Cardiac septum (tissue), 1 donor: ENCODE results near the gene CA14. TPM values are rescaled to one million over a fixed set of nuclear protein-coding genes. Genes with fewer than 3 reads are reported as not detected.
A peak's percentile ranks its signal among the peaks of the same experiment; 100 is the strongest.
"Not testable (repeated sequence)": the region's sequence is repeated elsewhere in the genome, so short reads cannot be mapped to it uniquely, and the experiment has no call there.

Experiments
- DNase-seq: peaks from one replicate; pipeline ENCODE4 v3.0.0-alpha.2; 2020; ENCODE audit warnings: low spot score
- intact Hi-C: fragments of 100-400 bp; cut with DNase I; formaldehyde crosslinking; loops from one replicate; pipeline ENCODE4 v1.14.0; 2022
- total RNA-seq: library from RNA; stranded (reverse); fragmentation: NEBNext Ultra II Directional; extraction: Animal tissue kit (Norgen Biotek cat#: 25700); gene quantifications from one replicate; pipeline ENCODE4 v1.2.1, GENCODE V29; 2021
- donor health status: DM: no; HTN: no; CAD: no.

CA14 gene
- total RNA-seq, 1 donor from 2014 or later = 0.51 TPM

DNA sequence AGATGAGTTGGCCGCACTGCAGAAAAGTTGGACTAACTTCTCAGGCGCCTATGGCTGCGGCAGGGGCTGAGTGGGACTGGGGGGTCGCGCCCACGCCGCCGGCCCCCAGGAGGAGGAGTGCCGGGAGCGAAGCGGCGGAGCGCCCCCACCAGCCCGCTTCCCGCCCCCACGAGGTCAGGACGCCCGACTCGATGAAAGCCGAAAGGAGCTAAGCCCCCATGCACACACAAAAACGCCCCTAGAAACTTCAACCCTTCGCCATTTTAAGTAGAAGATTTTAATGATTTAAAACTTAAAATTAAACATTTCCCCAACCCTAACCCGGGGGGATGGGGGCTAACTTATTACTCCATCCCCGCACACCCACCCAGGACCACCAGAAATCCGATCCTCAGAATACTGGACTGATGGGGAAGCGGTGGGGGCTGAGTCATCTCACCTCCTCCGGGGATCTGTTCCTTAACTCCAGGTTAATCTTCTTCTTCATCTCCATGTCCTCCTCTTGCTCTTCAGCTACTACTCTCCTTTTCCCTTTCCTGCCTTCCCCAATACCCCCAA, 22.2 kb upstream of the CA14 start:
- DNase-seq = peak; percentile 80

DNA sequence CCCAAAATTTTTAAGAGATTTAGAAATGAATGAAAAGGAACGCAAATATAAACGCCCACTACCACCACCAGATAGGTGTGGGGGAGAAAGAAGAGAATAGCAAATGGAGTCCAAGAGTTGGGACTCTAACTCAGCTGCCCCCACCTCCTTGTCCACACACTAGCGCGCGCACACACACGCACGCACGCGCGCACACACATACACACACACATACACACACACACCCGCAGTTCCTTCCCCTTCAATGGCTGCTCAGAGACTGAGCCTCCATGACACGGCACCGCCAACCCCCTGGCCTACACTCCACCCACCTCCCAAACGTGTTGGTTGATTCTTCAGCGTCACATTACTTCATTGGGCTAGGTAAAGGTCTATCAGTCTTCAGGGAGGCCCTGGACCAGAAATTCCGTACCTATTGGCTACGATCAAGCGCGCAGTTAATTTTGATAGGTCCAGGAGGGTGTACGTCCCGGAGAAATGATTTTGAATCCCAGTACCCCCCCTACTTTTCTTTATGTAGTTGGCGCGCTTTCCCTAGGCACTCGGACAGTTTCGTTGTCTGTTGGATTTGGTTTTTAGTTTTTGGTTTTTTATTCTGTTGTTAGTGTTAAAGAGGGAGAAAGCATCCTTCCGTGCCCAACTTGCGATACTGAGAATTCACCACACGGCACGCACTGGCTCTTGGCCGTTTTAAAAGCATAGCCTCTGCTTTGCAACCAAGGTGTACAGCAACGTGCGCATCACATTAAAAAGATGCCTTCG, 21.5 kb upstream of the CA14 start, which contains the start of gene ANP32E:
Gene ANP32E (minus strand): TSS at position 261 of the 762 bp plus-strand sequence. CDS start 326 bp downstream, outside the sequence.
- intact Hi-C loops = loop anchor here (1.0 kb wide), 1 partner anchor 33 kb away; the partner anchor contains the start of gene APH1A
- peak; percentile 97 for DNase-seq

More for the DNA sequence above, 22.2 kb upstream of the CA14 start:
- intact Hi-C loops = no loop called here

DNA sequence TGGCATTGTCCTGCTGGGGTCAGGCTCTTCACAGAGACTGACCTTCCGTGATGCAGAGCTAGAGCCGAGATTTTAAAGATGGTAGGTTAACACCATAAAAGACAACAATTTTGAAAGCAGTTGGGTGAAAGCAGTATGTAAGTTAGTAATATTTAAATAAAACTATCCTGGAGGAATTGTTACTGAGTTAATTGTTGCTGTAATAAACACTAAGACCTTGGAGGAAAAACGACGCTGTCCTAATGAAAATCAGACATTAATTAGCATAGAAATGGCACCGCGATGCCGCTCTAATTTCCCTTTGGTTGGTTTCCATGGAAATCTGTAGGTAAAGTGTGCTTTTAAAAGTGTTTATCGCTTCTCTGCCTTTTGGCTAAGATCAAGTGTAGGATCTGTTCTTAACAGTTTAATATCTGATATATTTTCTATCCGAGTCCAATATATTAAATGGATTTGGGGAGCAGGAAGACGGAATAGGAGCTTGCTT, 20.9 kb upstream of the CA14 start:
- intact Hi-C loops = loop anchor here (1.0 kb wide), 1 partner anchor 33 kb away; the partner anchor contains the start of gene APH1A
- no peak for DNase-seq

DNA sequence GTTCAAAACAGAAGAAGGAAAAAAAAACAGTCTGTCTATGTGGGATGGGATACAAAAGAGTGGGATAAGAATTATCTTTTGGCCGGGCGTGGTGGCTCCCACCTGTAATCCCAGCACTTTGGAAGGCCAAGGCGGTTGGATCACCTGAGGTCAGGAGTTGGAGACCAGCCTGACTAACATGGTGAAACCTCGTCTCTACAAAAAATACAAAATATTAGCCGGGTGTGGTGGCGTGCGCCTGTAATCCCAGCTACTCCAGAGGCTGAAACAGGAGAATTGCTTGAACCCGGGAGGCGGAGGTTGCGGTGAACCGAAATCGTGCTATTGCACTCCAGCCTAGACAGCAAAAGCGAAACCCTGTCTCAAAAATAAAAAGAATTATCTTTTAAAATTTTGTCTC, 20.4 kb upstream of the CA14 start:
- DNase-seq, intact Hi-C loops: not testable (repeated sequence)

DNA sequence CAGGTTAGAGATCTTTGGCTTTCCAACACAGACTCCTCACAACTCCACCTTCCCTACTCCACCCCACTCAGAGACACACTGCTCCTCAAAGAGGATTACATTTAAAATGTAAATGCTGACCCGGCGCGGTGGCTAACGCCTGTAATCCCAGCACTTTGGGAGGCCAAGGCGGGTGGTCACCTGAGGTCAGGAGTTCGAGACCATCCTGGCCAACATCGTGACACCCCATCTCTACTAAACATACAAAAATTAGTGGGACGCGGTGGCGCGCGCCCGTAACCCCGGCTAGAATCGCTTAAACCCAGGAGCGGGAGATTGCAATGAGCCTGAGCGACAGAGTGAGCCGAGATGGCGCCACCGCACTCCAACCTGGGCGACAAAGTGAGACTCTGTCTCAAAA, 19.8 kb upstream of the CA14 start:
- intact Hi-C loops = no loop called here

DNA sequence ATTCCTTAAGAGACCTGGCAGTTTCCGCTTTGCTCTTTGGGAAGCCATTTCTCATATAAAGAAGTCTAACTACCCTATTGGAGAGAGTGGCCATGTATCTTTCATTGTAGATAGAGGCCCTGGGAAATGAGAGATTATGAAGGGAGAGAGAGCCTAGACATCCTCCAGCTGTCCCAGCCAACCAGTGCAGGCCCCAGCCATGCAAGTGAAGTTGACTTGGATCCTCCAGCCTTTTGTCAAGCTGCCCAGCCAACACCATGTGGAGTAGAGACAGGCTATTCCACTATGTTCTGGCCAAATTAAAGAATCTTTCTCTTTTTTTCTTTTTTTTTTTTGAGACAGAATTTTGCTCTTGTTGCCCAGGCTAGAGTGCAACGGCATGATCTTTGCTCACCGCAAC, 14.6 kb upstream of the CA14 start:
- DNase-seq = no peak
- intact Hi-C loops = no loop called here

More for the DNA sequence above, 19.8 kb upstream of the CA14 start:
- no peak for DNase-seq

DNA sequence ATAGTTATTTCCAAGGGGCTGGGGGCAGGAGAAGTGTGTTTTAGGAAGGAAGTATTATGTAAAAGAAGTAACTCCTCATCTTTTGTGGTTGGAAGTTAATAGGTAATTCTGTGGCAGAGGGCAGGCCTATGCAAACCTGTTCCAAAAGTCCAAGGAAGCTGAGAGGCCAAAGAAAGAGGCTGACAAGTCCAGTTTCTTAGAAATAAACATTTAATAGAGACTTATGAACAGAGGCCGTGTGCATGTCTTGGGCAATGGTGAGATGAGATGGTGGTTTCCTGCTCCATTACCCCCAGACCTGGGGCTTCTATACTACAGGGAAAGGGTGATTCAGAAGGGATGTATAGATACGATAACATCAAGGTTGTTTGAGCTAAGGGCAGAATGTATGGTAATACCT, 7.6 kb upstream of the CA14 start:
- intact Hi-C loops = no loop called here
- no peak for DNase-seq

DNA sequence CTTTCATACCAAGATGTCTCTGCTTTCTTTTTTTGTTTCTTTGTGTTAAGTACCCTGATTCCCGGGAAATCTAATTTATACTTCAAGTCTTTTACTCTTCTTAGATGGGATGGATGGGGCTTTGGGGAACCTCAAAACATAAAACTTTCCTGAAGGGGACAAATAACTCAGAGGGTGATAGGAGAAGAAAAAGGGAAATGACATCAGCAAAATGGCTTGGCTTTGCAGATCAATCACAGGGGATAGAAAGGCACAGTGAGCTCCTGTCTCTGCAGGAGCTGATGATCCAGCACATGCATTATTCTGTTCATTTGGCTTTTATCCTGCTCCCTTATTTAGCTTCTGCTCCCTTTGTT, 1.4 kb upstream of the CA14 start:
- DNase-seq = no peak
- intact Hi-C loops = no loop called here

DNA sequence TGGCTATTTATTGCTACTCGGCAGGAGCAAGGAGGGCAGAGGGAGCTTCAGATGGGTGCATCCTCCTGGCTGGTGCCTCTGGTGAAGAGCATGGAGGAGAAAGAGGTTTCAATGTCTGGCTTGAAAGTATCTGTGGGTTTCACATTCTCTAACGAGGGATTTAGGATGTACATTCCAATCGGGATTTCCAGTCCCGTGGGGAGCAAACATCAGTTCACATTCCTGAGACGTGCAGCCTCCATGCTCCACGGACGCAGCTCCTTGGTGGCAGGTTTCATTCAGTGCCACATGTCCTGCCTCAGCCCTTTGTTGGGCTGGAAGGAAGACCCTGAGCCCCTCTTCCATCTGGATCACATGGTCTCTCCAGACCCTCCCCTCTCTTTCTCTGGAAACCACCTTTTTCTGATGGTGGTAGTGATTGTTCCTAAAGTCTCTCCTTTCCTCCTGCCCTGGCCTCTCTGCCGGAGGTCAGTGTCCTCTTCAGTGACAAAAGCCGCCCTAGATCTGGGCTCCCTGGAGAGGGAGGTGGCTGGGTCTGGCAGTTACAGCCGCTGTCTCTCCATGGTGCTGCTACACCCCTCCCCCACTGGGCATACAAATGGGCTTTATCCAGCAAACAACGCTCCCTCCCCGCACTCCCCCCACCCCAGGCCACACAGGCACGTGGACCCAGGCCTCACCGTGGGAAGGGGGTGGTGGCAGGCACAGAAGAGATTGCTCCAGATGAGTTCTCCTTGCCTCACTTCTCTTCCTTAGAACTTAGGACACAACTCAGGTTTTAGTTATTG, 826 bp upstream of the CA14 start:
- no peak for DNase-seq
- intact Hi-C loops = no loop called here

DNA sequence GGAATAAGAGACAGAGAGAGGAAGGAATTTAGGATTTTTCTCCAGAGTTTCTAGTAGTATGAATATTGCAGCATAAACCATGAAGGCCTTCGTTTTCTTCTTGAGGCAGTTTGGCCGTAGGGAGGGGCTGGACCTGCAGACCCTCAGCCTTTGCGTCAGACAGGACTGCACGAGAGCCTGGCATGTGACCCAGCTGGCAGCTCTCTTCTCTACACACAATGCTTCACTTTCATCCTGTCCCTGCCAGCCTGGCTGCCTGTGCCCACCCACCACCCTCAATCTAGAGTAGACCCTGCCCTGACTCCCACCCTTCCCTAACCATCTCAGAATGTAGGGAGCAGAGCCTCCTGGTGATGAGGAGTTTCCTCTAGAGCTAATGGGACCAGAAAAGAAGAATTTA, 1.6 kb downstream of the CA14 start:
- DNase-seq = no peak
- intact Hi-C loops = no loop called here

DNA sequence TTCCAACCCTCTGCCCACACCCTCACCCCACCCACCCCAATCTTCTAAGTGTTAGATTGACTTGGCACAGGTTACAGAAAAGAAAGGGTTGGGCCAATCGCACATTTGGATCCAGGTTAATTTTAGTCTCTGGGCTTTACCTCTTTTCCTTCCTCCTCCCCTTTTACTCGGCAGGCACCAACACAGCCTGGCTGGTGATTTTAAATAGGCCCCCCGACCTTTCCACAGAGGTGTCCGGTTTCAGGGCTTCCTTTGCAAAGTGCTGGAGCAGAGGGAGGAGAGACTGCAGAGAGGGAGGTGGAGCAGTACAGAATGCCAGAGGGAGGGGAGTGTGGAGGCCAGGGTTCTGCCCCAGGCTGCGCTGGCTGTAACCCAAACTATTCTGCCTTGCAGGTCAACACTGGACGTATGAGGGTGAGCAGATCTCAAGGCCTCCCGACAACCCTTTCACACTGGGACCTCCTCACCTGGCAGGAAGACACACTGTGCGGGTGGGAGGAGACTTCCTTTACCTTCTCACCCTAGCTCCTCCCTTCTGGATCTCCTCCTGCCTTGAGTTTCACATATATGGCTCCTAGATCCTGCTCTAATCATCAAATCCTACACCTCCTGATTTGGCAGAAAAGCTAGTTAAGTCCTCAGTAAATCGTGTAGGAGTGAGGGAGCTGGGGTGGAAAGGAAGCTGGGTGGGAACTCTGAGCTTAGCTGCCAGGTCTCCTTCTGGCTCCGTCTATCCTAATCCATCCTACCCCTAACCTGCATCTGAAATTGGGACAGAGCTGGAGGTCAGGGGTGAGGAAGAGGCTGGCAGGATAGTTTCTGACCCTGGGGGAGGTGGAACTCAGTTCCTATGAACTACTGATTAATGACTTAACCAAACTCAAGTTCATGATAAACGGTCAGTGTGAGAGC, 2.4 kb downstream of the CA14 start:
- intact Hi-C loops = no loop called here
- DNase-seq = no peak

DNA sequence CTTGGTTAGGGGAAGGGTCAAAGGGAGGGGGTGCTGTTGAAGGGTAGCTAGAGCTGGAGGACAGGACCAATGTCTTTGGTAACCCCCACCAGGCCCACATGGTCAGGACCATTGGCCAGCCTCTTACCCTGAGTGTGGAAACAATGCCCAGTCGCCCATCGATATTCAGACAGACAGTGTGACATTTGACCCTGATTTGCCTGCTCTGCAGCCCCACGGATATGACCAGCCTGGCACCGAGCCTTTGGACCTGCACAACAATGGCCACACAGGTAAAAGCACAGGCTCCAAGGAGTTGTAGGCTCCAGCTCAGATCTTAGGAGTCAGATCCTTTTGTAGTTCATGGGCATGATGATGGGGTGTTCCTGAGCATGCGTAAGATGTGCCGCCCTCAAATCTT, 3.8 kb downstream of the CA14 start:
- intact Hi-C loops = no loop called here

DNA sequence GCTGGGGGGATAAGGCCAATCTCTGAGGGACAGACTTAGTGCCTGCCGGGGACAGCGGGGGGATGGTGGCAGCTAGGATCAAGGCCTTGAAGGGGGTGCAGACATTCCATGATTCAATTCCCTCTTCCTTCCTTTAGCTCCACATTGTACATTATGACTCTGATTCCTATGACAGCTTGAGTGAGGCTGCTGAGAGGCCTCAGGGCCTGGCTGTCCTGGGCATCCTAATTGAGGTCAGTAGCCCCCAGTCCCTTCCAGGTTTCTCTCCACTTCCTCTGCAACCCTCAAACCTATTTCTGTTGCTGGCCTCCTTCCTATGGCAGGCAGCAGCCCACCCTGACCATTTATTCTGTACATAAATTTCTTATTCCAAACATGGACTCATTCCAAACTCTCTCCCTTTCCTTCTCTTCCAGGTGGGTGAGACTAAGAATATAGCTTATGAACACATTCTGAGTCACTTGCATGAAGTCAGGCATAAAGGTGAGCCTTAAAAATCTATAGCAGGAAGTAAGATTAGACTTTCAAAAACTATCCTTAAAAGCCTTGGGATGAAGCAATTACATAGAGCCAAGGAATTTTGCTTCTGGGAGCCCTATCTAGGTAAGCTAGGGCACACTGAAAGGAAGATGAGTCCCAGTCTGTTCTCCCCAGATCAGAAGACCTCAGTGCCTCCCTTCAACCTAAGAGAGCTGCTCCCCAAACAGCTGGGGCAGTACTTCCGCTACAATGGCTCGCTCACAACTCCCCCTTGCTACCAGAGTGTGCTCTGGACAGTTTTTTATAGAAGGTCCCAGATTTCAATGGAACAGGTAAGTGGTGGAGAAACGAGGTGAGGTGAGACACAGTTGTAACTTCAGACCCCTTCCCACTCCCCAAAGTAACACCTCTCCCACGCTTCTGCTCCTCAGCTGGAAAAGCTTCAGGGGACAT, 5.1 kb downstream of the CA14 start:
- intact Hi-C loops = no loop called here
- DNase-seq = no peak

More for the DNA sequence above, 3.8 kb downstream of the CA14 start:
- no peak for DNase-seq

DNA sequence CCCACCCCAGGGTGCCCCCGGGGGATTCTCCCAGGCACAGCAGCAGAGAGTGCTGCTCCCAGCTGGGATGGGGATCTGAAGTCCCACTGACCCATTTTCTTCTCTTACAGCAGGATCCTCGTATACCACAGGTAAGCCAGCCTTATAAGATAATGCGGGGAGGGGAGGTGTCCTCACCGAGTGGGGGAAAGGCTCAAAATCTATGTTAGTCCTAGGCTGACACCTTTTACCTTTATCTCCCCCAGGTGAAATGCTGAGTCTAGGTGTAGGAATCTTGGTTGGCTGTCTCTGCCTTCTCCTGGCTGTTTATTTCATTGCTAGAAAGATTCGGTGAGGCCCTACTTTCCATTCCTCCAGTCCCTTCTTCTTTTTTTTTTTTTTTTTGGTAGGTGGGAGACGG, 6.0 kb downstream of the CA14 start:
- no peak for DNase-seq
- intact Hi-C loops = no loop called here

DNA sequence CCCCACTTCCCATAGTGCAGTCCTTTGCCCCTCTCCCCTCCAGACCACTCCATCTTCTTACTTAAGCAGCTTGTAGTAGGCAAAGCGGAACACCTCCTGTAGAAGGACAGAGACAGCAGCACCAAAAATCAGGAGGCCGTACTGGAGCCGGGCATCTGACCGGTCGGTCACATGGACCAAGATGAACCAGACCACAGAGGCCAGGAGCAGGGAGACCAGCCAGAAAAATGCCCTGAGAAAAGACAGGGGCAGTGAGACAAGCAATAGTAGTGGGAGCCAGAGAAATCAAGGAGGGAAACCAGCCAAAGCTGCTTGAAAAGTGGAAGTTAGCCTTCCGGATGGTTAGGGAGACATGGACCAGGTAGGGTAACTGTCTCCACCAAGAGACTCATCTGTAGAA, 10.3 kb downstream of the CA14 start:
- DNase-seq = no peak
- intact Hi-C loops = loop anchor here (1.0 to 5.0 kb wide), 3 partner anchors 14 to 94 kb away; partner anchors contain the start of genes CIART, PRPF3 and RPRD2

DNA sequence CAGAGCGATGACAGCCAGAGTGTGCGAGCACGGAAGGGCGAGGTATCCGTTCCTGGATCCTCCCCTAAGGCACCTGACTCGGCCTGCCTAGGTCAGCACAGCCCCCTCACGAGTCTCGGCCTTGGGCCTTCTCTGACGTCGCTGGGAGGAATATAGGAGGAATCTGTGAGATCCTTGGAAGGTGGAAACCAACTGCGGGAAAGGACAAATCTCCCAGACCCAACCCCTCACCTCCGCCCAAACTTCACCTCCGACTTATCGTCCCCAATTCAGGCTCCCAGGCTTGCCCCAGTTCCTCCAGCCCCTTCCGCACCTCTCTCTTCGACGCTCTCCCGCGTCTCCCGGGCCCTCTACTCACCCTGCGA, 10.7 kb downstream of the CA14 start:
- DNase-seq = no peak
- intact Hi-C loops = loop anchor here (1.0 to 5.0 kb wide), 3 partner anchors 14 to 94 kb away; partner anchors contain the start of genes CIART, PRPF3 and RPRD2

DNA sequence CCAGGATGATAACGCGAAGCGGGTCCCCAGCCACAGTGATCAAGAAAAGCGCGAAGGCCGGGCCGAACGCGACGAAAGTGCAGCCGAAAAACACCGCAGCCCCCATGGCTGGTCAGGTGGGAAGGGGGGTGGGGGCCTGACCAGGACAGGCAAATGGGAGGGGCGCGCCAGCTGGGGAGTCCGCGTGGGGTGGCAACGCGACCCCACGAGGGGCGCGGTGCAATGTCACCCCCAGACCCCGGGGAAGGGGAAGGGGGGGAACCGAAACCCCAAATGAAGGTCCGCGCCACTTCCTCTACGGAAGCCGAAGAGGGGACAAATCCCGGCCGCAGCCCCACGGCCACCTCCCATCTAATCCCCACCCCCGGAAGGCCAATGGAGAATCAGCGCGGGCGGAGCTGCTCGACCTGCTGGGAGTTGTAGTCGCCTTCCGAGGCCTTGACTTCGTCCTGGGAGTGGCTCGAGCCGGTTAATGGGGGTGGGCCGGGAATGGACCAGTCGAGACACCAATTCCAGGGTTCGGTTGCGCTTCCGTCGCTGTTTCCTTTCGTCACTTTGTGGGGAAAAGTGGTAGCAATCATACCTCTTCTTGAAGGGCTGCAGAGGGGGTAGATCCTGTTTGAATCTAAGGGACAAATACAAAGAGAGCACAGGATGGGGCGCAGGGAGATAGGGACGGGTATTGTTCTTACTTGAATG, 11.3 kb downstream of the CA14 start, which contains the start of gene APH1A:
Gene APH1A (minus strand): TSS at position 312 of the 699 bp plus-strand sequence. CDS start 206 bp downstream, at position 106.
- DNase-seq = peak; percentile 99
- intact Hi-C loops = loop anchor here (1.0 to 5.0 kb wide), 5 partner anchors 13 to 93 kb away; partner anchors contain the start of genes ANP32E, CIART, MRPS21 and PRPF3
